Limb (tissue), 2 donors: ENCODE measurements around the gene ACTL6B.

Source experiments
- DNase-seq, 2 donors: peaks; one replicate each; pipeline ENCODE4 v3.0.0-alpha.2; 2016; ENCODE audit errors: extremely low spot score in 2 of 2

The ACTL6B gene

GRCh38 chr7:100683659-100684533, 27.6 kb upstream of the ACTL6B start:
- DNase-seq: no peak

- DNase-seq: peak in 1 of 2 donors; percentile 28
Observed at GRCh38 chr7:100682991-100683658, 26.9 kb upstream of the ACTL6B start.

DNA sequence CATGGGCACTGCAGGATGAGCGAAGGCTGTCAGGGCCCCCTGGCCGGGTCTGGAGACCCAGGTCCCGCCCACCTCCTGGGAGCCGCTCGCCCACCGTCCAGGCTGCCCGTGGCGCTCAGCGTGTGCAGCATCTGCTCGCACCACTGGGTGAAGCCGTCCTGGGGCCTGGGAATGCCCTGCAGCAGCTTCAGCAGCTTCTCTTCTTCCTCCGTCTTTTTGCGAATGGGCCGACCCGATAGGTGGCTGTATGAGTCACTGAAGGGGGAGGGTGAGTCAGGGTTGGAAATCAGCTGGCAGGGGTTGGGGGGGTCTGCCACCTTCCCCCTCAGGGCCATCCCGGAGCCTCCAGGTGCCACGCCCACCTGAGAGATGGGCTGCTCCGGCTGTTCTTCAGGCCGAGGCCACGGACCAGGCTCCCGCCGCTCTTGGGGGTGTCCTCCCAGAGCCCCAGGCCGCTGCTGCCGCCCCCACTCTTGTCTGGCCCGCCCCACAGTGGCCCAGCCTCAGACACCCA, 26.0 kb upstream of the ACTL6B start:
- DNase-seq: peak in 1 of 2 donors; percentile 29

DNA sequence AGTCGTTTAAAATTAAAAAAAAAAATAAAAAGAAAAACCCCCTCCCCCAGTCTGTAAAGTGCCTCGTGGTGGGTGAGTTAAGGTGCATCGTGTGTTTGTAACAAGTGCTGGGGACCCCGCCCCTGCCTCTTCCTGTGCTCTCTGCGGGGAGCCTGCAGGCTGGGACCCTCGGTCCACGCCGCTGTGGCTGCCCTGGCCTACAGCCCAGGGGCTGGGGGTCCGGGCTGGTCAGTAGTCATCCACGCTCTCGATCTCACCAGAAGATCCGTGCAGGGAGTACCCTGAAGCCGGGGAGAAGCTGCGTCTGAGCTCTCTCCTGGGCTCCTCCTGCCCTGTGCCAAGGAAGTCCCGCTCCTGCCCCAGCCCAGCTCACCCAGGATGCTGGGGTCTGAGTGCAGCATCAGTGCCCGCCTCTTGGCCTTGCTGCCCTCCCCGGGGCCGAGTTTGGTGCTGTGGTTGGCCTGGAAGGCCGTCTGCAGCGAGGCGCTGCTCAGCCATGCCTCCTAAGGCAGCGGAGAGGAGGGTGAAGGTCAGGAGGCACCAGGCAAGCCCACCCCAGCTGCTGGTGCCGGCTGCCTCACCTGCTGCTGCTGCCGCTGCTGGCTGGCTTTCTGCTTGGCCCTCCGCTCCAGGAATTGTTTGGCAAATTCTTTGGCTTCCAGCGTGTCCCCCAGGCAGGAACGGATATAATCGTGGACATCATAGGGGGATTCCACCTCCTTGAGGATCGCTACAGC, 25.4 kb upstream of the ACTL6B start:
- DNase-seq: no peak

- DNase-seq: peak in 1 of 2 donors; percentile 33
Observed at GRCh38 chr7:100680576-100681271, 24.5 kb upstream of the ACTL6B start.

- DNase-seq: peak in 1 of 2 donors; percentile 32
Observed at GRCh38 chr7:100679927-100680575, 23.8 kb upstream of the ACTL6B start.

GRCh38 chr7:100679129-100679926, 23.1 kb upstream of the ACTL6B start:
- DNase-seq: no peak

- DNase-seq: peak in 1 of 2 donors; percentile 38
Observed at GRCh38 chr7:100678291-100678984, 22.2 kb upstream of the ACTL6B start.

DNA sequence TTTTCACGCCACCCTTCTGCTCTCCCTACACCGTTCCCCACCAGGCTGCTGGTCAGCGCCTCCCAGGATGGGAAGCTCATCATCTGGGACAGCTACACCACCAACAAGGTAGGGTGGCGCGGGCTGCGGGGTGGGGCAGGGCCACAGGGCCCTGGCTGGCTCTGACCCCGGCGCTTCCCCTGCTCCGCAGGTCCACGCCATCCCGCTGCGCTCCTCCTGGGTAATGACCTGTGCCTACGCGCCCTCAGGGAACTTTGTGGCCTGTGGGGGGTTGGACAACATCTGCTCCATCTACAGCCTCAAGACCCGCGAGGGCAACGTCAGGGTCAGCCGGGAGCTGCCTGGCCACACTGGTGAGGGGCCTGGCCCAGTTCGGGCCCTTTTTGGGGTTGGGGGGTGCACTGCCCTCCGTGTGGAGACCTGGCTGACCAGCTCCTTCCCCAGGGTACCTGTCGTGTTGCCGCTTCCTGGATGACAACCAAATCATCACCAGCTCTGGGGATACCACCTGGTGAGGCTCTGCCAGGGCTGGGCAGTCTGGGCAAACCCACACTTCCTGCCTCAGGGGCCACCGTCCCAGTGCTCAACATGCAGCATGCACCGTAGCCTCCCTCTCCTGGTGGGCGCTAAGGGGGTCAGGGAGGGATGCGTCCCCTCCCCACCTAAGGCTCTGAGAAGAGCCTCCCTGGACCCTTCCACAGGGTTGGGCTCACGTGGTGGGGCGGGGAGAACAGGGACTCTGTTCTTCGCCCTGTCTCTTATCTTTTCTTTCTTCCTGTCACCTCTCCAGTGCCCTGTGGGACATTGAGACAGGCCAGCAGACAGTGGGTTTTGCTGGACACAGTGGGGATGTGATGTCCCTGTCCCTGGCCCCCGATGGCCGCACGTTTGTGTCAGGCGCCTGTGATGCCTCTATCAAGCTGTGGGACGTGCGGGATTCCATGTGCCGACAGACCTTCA, 21.3 kb upstream of the ACTL6B start:
- peak in 1 of 2 donors; percentile 39 for DNase-seq

- peak in 1 of 2 donors; percentile 43 for DNase-seq
Observed at GRCh38 chr7:100676501-100677306, 20.5 kb upstream of the ACTL6B start.

DNA sequence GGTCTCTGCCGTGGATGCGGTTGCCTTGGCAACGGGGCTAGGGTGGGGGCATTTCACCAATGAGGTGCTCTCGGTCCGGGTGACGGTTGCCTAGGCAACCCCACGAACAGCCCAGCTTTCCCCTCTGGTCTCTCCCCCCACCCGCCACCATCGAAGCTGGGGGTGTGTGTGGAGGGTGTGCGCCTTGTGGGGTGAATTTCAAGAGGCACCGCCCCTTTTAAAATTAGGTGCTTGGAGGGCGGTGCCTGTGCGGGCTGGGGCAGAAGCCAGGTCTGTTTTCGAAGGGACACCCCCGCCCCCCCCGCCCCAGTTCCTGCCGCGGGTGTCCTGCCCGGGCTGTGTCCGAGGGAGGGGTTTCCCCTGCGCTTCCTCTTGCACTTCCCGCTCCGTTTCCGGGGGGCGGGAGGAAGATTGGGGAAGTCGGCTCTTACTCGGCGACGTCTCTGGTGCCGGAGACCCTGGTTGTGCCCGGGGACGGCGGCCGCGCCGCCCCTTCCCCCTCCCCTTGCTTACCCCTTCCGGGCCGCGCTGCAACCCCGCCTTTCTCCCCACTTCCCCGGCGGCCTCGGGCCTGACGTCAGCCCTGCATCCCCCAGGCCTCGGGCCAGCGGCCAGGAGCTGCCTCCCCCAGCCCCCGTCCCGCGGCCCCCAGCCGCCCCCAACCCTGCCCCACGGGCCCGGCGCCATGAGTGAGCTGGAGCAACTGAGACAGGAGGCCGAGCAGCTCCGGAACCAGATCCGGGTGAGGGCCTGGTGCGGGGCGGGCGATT, 19.5 kb upstream of the ACTL6B start:
- DNase-seq: peak; percentile 61 to 87

DNA sequence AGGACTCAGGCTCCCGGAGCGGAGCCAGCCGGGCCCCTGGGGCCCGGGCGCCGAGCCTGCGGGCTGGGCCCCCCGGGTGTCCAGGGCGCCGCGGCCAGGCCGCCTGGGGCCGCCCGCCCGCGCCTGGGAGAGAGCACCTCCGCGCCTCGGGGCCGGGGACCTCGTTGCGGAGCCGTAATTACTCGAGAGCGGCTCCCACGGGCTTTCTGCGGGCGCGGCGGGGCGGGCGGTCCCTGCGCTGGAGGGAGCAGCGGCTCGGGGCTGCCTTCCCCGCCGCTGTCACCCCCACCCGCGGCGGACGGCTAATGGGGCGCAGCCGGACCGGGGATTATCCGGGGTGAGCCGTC, 18.8 kb upstream of the ACTL6B start:
- DNase-seq: no peak

- peak in 1 of 2 donors; percentile 67 for DNase-seq
Observed at GRCh38 chr7:100674411-100675104, 18.3 kb upstream of the ACTL6B start.

DNA sequence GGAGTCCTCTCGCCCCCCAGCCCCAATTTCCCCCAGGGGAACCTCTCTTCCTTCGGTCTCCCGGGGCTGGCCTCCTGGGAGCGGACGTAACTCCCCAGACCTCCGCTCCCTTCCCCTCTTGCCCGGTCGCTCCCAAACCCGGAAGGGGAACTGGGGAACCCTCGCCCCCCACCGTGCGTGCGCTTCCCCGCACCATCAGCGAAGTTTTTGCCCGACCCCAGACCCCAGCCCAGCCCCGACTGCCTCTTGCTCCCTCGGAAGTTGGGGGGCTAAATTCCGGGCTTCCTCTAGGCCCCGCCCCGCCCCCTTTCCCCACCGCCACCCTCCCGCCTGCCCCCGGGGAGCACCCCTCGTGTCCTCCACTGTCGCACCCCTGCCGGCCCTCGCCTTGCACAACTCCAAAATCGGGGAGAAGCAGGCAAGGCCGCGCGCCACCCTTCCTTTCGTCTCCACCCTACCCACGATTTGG, 17.7 kb upstream of the ACTL6B start:
- no peak for DNase-seq

DNA sequence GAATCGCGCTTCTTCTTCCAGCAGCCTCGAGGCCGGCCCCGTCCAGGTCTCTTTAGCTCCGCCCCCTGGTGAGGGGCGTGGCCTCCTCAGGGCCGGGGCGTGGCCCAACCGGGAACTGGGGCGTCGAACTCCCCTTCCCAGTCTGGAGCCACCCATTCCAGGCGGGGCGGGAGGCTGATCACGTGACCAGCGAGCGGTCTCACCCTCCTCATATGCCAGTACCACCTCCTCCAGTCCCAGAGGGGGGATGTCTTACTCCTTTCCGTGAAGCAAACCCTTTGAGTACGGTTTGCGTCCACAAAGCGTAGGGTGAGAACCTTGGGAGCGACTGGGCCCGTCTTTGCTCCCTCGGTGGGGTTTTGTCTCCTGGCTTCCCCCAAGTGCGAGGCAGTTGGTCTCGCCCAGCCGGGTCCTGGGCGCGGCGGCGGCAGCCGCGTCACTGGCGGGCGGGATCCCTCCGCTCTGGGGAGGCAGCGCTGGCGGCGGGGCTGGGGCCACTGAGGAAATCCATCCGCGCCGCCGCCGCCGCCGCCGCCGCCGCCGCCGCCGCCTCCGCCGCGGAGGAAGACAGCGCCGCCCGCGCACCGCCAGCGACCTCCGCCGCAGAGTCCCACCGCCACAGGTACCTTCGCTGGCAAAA, 17.2 kb upstream of the ACTL6B start, which contains the start of gene GNB2:
Gene GNB2, plus strand, starts transcription at position 439 of the 640 bp plus-strand sequence. CDS start 2,526 bp downstream, outside the sequence.
- peak; percentile 96 to 99 for DNase-seq
